Cardiac septum (tissue), 1 donor: ENCODE results near the gene CAPN3. TPM values are rescaled to one million over a fixed set of nuclear protein-coding genes. Genes with fewer than 3 reads are reported as not detected.

Experiments used
- DNase-seq: peaks from one replicate; pipeline ENCODE4 v3.0.0-alpha.2; 2020; ENCODE audit warnings: low spot score
- intact Hi-C: fragments of 100-400 bp; cut with DNase I; formaldehyde crosslinking; loops from one replicate; pipeline ENCODE4 v1.14.0; 2022
- total RNA-seq: library from RNA; stranded (reverse); fragmentation: NEBNext Ultra II Directional; extraction: Animal tissue kit (Norgen Biotek cat#: 25700); gene quantifications from one replicate; pipeline ENCODE4 v1.2.1, GENCODE V29; 2021
- donor health status: DM: no; HTN: no; CAD: no.

CAPN3 gene
- total RNA-seq, 1 donor from 2014 or later: 14.8 TPM

DNA sequence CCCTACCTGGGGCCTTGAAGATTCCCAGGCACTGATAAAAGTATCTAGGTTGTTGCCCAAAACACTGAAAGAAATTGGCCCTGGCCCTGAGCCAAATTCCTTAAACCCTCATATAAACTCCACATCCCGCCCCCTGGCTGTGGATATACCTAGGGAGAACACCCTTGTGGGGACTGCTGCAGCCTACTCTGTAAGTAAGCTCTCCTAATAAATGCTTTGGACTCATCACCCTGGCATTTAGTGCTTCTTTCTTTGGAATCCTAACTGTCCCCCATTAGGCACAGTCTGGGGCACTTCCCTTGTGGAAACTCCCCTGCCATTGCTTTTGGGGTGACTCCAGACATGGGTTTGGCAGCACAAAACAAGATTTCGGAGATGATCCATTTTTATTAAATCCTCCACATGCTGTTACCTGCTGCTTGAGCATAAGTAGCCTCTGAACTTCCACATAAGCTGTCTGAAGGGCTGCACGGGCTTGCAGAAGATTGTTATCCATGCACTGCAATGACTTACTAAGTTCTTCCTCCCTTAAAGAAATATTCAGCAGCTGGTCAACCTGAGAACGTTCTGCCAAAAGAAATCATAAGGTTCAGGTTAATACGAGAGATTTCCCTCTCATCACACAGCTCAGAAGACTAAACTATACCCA is 85.2 kb downstream of the CAPN3 start:
- intact Hi-C loops: no loop called here
- no peak for DNase-seq

DNA sequence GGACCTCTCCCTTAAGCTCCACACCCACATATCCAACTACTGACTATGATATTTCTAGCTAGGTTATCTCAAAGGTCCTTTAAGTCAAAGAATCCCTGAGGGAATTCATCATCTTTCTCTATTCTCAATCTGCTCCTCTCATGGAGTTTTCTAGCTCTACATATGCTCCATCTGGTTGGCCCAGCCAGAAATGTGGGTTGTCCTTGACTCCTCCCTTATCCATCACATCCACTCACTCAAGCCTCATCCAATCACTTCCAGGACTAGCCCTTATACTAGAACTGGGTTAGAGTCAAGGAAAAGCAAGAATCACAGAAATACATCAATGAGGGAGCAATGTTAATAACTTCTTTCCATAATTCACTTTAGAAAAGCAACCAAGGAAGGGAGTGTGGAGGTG is 86.2 kb downstream of the CAPN3 start:
- intact Hi-C loops: no loop called here
- no peak for DNase-seq

DNA sequence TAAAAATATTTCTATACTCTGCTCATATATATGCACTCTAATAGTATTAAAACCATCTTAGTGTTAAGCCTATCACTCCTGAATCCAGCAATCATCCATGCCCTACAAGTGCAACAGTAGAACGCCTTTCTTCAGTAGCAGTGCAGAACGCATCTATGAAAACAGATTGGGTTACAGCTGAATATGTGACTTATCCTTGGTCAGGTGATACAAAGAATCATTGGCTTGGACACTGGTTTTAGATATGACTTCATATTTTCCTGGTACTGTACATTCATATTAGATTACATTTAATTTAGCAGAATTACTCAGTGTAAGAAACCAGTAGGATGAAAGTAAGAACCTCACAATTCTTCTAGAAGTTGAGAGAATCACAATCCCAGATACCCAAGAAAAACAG is 88.3 kb downstream of the CAPN3 start:
- intact Hi-C loops: no loop called here
- no peak for DNase-seq

DNA sequence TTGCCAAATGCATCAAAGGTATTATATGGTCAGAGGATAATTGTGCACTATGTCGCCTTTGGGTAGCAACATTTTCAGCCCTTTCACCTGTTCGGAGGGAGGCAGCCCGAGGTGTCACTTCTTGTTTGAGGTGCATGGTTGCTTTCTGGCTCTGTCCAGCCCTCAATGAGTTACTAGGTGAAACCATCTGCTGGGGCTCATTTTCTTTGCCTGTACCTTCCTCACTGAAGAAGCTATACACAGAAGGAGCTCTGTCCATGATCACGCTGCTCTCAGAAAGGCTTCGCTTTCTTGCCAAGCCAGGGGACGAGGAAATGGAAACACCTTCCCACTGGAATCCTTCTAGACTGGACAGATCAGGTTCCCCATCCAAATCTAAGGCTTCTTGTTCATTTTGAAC is 89.0 kb downstream of the CAPN3 start:
- intact Hi-C loops: no loop called here
- no peak for DNase-seq

DNA sequence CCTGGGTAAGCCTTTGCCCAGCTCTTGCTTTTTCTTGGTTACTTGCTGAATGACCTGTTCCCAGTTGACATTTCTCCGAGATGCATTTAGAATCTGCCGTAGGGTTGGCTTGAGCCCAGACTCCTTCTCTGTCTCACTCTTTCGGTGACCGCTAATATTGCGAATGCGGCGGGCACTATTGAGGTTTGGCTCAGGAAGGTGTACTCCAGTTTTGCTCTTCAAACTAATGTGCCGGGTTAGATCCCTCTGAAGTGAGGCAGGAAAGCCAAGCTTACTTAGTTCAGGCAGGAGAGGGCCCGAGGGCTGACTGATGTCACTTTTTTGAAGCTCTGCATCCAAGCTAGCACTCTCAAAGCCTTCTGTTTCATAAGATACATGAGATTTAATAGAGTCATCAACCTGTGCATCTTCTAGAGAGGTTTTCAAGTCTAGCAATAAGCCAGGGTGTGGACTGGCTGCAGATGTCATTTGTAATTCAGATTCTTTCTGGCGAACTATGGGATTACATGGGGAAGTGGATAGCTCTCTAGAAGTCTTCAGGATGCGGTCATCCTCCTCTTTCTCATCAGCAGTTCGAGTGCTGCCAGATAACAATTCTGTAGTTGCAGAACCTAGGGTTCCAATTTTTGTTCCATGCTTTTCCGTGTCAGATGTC is 90.6 kb downstream of the CAPN3 start:
- no peak for DNase-seq
- intact Hi-C loops: no loop called here

DNA sequence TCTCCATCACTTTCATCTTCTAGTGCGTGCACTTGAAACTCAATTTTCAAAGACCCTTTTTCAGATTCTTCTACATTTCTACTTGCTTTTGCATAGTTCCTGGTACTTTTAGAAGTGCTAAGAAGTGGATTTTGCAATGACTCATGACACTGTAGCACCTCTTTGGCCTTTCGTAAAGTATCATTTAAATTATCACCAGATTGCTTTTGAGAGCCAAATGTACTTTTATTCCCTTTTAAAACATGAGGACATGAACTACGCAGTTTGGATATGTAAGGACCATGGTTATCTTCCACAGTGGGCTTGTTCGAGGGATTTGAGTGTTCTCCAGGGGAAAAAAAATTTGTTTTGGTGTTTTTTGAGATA is 91.1 kb downstream of the CAPN3 start:
- intact Hi-C loops: no loop called here

DNA sequence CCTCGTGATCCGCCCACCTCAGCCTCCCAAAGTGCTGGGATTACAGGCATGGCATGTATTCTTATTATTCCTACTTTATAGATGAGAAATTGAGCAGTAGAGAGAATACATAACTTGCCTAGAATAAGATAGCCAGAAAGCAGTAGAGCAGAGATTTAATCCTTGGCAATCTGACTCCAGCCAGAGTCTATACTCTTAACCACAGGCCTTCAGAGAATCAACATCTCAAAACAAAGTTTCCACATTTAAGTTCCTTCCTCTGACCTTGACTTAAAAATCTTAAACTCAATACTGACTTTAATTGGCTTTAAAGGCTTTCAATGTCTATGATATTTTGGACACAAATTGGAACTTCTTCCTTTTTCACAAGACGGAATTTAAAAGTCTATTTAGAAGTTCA is 94.5 kb downstream of the CAPN3 start:
- DNase-seq: no peak
- intact Hi-C loops: no loop called here

More for the DNA sequence above, 91.1 kb downstream of the CAPN3 start:
- DNase-seq: no peak

DNA sequence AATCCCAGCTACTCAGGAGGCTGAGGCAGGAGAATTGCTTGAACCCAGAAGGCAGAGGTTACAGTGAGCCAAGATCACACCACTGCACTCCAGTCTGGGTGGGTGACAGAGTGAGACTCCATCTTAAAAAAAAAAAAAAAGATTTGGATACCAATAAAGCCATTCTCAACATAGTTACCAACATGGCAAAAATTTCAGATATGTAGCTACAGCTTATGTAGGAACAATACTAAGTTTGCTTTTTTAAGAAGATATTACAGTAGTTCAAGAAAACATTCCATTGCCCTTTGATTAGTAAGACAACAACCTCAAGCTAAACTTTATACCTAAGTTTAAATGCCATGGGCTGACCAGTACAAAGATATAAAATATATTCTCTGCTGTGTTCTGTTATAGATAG is 97.2 kb downstream of the CAPN3 start:
- DNase-seq: no peak
- intact Hi-C loops: loop anchor here (2.0 to 5.0 kb wide), 2 partner anchors 34 to 184 kb away; partner anchors contain the start of genes GANC and TMEM87A

DNA sequence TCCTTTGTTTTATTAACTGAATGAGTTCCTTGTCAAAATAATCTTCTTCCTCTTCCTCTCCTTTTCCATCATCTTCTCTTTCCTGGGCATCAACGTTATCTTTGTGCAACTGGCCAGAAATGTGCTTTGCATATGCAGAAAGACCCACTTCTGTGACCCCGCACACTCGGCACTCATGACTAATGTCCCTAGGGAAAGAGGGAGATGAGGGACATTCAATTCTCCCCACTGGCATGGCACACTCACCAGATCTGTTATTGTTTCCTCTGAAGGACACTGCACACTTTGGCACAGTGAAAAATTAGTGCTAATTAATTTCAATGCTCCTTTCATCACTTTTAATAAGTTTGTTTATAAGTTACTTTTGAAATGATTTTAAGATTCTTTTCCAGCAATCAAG is 97.7 kb downstream of the CAPN3 start:
- intact Hi-C loops: loop anchor here (2.0 to 5.0 kb wide), 2 partner anchors 35 to 184 kb away; partner anchors contain the start of genes GANC and TMEM87A
- no peak for DNase-seq

DNA sequence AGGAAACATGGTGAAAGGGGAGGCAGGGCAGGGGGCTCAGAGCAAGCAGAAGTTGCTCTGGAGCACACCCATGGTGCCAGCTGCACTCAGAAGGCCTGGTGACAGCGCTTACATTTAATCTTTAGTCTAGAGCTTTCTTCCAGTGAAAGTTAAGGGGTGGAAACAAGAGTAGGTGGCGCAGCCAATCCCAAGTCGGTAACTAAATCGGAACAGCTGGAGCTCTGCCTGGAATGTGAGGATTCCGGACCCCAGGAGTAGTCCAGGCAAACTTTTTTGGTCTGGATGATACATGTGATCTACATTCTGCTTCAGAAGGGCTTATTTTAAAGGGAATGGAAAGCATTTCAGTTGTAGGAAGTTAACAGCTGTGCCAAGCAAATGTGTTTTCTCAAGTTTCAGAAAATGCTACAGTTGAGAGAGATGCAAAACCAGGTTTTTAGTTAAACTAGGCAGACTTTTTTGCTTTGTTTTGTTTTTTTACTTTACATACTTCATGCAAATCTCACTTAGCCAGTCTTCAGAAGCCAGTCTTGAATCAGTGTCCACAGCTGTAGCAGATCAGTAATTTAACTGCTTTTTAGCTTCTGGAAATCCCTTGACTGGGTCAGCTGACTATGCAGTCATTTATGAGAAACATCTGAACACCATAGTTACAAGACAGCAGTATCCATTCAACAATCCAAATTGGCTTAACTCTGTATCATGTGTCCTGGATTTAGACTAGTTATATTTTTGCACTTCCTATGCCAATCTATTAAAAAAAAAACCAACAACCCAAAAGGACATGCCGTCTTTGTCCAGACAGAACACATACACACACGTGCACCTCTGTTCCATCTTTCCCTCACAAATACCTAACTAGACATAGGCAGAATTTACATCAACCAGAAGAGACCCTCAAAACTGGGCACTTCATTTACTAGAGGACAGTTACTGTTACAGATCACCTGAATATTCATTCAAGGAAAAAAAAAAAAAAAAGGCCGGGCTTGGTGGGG is 98.4 kb downstream of the CAPN3 start:
- intact Hi-C loops: loop anchor here (2.0 to 5.0 kb wide), 2 partner anchors 35 to 185 kb away; partner anchors contain the start of genes GANC and TMEM87A
- DNase-seq: peak; percentile 90

DNA sequence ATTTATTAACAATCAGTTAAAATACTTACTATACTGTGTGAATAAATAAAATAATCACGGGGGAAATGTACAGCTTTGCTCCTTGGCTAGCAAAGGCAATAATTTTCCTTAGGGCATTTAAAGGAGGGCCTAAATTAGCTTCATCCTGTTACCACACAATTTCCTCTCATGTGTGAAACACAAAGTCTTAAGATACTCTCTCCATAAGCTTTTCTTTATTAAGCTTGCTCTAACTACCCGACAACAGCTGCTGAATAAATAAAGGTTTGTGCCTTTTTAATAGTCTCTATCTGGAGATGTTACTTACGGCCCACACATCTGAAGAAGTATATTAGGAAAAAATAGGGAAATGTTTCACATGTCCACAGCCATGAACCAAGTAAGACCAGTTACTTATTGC is 102.0 kb downstream of the CAPN3 start:
- intact Hi-C loops: no loop called here
- no peak for DNase-seq

Other genes with a start within 250 kb of the CAPN3 start
- 0.48 TPM for gene PLA2G4F, start 202.9 kb upstream of the CAPN3 start, total RNA-seq
- 49.3 TPM for gene VPS39, start 151.2 kb upstream of the CAPN3 start, total RNA-seq
- gene GANC, start 86.3 kb upstream of the CAPN3 start, total RNA-seq: 20.3 TPM
- gene TMEM87A, start 86.1 kb upstream of the CAPN3 start, total RNA-seq: 21.0 TPM
- 691 TPM for gene ZNF106, start 131.6 kb downstream of the CAPN3 start, total RNA-seq
- 48.2 TPM for gene SNAP23, start 136.1 kb downstream of the CAPN3 start, total RNA-seq
- 16.9 TPM for gene LRRC57, start 189.3 kb downstream of the CAPN3 start, total RNA-seq
- gene HAUS2, start 189.3 kb downstream of the CAPN3 start, total RNA-seq: 14.7 TPM
- 9.2 TPM for gene STARD9, start 216.1 kb downstream of the CAPN3 start, total RNA-seq